Mammary epithelial cell (primary cell): ENCODE measurements around the gene SNRPD3.

ENCODE experiments used
- EZH2 ChIP-seq: IDR thresholded peaks from 2 replicates; pipeline ENCODE4 v1.6.1; 2012; ENCODE audit warnings: low read length, inconsistent platforms, borderline replicate concordance
- TF ChIP-seq, protein P1 (sequence below), 2 donors: IDR thresholded peaks in 1 of 2; conservative IDR thresholded peaks in 1 of 2; 2 replicates each; pipeline ENCODE4 v1.5.1; 2011 to 2012; ENCODE audit warnings: inconsistent platforms in 2 of 2, low read length in 2 of 2, mild to moderate bottlenecking in 2 of 2, control low read depth in 1 of 2, low read depth in 1 of 2; ENCODE audit not compliant: insufficient read depth in 1 of 2; ENCODE audit errors: extremely low read depth in 1 of 2

DNA sequence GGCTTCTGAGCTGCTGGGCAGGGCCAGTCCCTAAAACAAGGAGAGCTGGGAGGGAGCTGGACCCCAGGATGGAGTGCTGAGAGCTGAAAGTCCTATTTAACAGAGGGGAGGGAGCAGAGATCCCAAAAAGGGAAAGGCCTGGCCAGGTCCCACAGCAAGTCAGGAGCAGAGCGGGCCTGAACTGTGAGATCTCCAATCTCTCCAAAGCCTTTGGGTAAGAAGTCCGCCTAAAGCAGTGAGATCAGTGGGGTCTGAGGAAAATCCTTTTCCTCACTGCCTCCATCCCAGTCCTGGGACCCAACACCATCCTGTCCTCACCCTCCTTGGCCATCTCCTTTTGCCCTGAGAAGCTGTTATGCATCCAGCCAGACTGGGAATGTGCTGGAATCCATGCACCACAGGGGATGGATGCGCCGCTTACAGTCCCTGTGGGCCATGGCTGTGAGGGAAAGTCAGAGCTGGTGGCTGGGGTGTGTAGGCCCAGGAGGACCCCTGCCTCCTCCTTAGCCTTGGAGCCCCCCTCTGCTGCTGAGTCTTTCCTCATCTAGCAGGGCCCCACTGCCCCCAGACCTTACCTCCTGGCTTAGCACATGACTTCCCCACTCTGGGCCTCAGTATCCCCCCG lies 28.5 kb downstream of the SNRPD3 start:
- TF ChIP-seq, protein P1, sequence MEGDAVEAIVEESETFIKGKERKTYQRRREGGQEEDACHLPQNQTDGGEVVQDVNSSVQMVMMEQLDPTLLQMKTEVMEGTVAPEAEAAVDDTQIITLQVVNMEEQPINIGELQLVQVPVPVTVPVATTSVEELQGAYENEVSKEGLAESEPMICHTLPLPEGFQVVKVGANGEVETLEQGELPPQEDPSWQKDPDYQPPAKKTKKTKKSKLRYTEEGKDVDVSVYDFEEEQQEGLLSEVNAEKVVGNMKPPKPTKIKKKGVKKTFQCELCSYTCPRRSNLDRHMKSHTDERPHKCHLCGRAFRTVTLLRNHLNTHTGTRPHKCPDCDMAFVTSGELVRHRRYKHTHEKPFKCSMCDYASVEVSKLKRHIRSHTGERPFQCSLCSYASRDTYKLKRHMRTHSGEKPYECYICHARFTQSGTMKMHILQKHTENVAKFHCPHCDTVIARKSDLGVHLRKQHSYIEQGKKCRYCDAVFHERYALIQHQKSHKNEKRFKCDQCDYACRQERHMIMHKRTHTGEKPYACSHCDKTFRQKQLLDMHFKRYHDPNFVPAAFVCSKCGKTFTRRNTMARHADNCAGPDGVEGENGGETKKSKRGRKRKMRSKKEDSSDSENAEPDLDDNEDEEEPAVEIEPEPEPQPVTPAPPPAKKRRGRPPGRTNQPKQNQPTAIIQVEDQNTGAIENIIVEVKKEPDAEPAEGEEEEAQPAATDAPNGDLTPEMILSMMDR (conservative IDR thresholded peaks at IDR 0.05 in 1 of 2, IDR thresholded peaks at IDR 0.05 in 1 of 2; ENCODE audit: extremely low read depth in 1 of 2, insufficient read depth in 1 of 2, low read depth in 1 of 2, low read length in 2 of 2): no peak
- no peak for TF ChIP-seq EZH2
